Testis (tissue), 3 donors: Measurements from ENCODE around the gene FRMD4B. TPM values are rescaled to one million over a fixed set of nuclear protein-coding genes. Genes with fewer than 3 reads are reported as not detected.

ENCODE experiments used
- DNase-seq: peaks from one replicate; pipeline ENCODE4 v3.0.0-alpha.2; 2019
- H3K27ac ChIP-seq, 2 donors: fragments of 200-600 bp; sonication (generic); one replicate each; pipeline ENCODE4 v1.5.1; 2019
- H3K27me3 ChIP-seq: fragments of 200-600 bp; sonication (generic); one replicate; pipeline ENCODE4 v1.5.1; 2019
- H3K36me3 ChIP-seq: fragments of 200-600 bp; sonication (generic); one replicate; pipeline ENCODE4 v1.5.1; 2017; ENCODE audit warnings: low read depth; ENCODE audit errors: missing control alignments
- H3K4me1 ChIP-seq: fragments of 200-600 bp; sonication (generic); one replicate; pipeline ENCODE4 v1.5.1; 2019
- H3K4me3 ChIP-seq, 2 donors: fragments of 200-600 bp; sonication (generic); one replicate each; pipeline ENCODE4 v1.5.1; 2017 to 2019
- H3K9me3 ChIP-seq: fragments of 200-600 bp; sonication (generic); one replicate; pipeline ENCODE4 v1.5.1; 2017
- CTCF ChIP-seq, 3 experiments: fragments of 450-650 bp in 2 of 3; fragments of 200-600 bp in 1 of 3; sonication (generic) in 1 of 3; IDR thresholded peaks; one replicate each; pipeline ENCODE4 v1.5.1; 2016 to 2019; ENCODE audit warnings: antibody characterized with exemption in 3 of 3, mild to moderate bottlenecking in 2 of 3, moderate library complexity in 1 of 3
- POLR2A ChIP-seq: fragments of 450-650 bp; IDR thresholded peaks from one replicate; pipeline ENCODE4 v1.6.1; 2017; ENCODE audit warnings: antibody characterized with exemption, mild to moderate bottlenecking, moderate library complexity
- WGBS, 2 donors: methylation state at CpG; one replicate each; pipeline ENCODE4 v1.1.5; 2018; 5-methylcytosine and 5-hydroxymethylcytosine counted together
- intact Hi-C: fragments of 100-400 bp; cut with DNase I; formaldehyde crosslinking; loops from one replicate; pipeline ENCODE4 v1.15.1; 2023; ENCODE audit warnings: low total_unique reads
- polyA plus RNA-seq: library from polyadenylated mRNA; stranded (reverse); fragments of 350-450 nt; fragmentation: Illumina TruSeq; extraction: RNeasy Lipid Tissue Mini Kit (QIAGEN cat#74804); gene quantifications from one replicate; pipeline ENCODE4 v1.2.3, GENCODE V29; 2014; ENCODE audit warnings: low read depth, low replicate concordance; ENCODE audit not compliant: insufficient read depth
- total RNA-seq, 2 donors: library from RNA; depleted of rRNA; stranded (reverse); fragments of >200 nt; gene quantifications; one replicate each; pipeline ENCODE4 v1.2.3, GENCODE V29; 2016

FRMD4B gene
- total and polyA plus RNA-seq, 3 donors from 2014 or later = 10.2 to 17.8 (median 13.7) TPM

- intact Hi-C loops = no loop called here
- Histone ChIP-seq H3K4me3 (no peak overlapping the region), H3K4me1 (no peaks in the 10 kb centered on the region), H3K9me3 (no peaks in the 10 kb centered on the region), H3K27me3 (no peaks in the 10 kb centered on the region), H3K27ac (no peak overlapping the region), H3K36me3 (no peaks in the 10 kb centered on the region)
- TF ChIP-seq CTCF (IDR thresholded peaks at IDR 0.05) (no peak), POLR2A (no peak)
- WGBS, 2 donors = 77 to 81% methylated on average over 7 of the region's 7 CpGs
- DNase-seq = no peak
These were observed 166.7 kb downstream of the FRMD4B start for GRCh38 chr3:69219101-69219708.

GRCh38 chr3:69218079-69218478 lies 167.8 kb downstream of the FRMD4B start:
- Histone ChIP-seq H3K4me3 (no peak overlapping the region), H3K27ac (no peak overlapping the region), H3K9me3 (no peaks in the 10 kb centered on the region), H3K27me3 (no peaks in the 10 kb centered on the region), H3K4me1 (no peaks in the 10 kb centered on the region), H3K36me3 (no peaks in the 10 kb centered on the region)
- DNase-seq = no peak
- intact Hi-C loops = no loop called here
- TF ChIP-seq POLR2A (no peak), CTCF (IDR thresholded peaks at IDR 0.05) (no peak)
- 92 to 93% methylated on average over 6 of the region's 6 CpGs for WGBS, 2 donors

GRCh38 chr3:69216981-69217380 lies 168.9 kb downstream of the FRMD4B start:
- TF ChIP-seq CTCF (IDR thresholded peaks at IDR 0.05) = no peak
- TF ChIP-seq POLR2A = no peak
- H3K27me3 ChIP-seq = no peaks in the 10 kb centered on the region
- no peaks in the 10 kb centered on the region for H3K36me3 ChIP-seq
- H3K4me1 ChIP-seq = no peaks in the 10 kb centered on the region
- intact Hi-C loops = no loop called here
- no peak overlapping the region for H3K4me3 ChIP-seq
- no peak overlapping the region for H3K27ac ChIP-seq
- no peak for DNase-seq
- H3K9me3 ChIP-seq = no peaks in the 10 kb centered on the region
- 67 to 70% methylated on average over 5 of the region's 5 CpGs for WGBS, 2 donors

GRCh38 chr3:69214241-69214640 lies 171.6 kb downstream of the FRMD4B start:
- no peaks in the 10 kb centered on the region for H3K36me3 ChIP-seq
- 36 to 50% methylated on average over 2 to 3 of the region's 3 CpGs for WGBS, 2 donors
- no peaks in the 10 kb centered on the region for H3K27me3 ChIP-seq
- no peaks in the 10 kb centered on the region for H3K9me3 ChIP-seq
- H3K4me3 ChIP-seq = no peak overlapping the region
- TF ChIP-seq CTCF (IDR thresholded peaks at IDR 0.05) = no peak
- no peak for TF ChIP-seq POLR2A
- intact Hi-C loops = no loop called here
- no peak overlapping the region for H3K27ac ChIP-seq
- no peak for DNase-seq
- H3K4me1 ChIP-seq = no peaks in the 10 kb centered on the region
